ENCODE results near the gene CLCC1. TPM values are rescaled to one million over a fixed set of nuclear protein-coding genes. Genes with fewer than 3 reads are reported as not detected.

CLCC1 gene
- total and polyA plus RNA-seq, 2 donors from 2014 or later, result 10.7 to 32.1 TPM

- FAIRE-seq, result no peak
- H3K9ac ChIP-seq (ENCODE audit: low read length in 3 of 3), result no peak overlapping the region
- TF ChIP-seq CTCF (IDR thresholded peaks at IDR 0.05; ENCODE audit: borderline replicate concordance, extremely low read depth, insufficient read depth), result no peak
- H3K4me3 ChIP-seq (ENCODE audit: low read length in 3 of 3), result no peak overlapping the region
- H3K4me1 ChIP-seq (ENCODE audit: control insufficient read depth in 2 of 3, insufficient read depth in 2 of 3, low read depth in 1 of 3, low read length in 3 of 3), result no peaks in the 10 kb centered on the region
- H3K27me3 ChIP-seq (ENCODE audit: control insufficient read depth, insufficient read depth, low read length), result no peaks in the 10 kb centered on the region
- no peak overlapping the region for H3K27ac ChIP-seq (ENCODE audit: low read depth in 2 of 2, low read length in 2 of 2)
- intact Hi-C loops (cut with DNase I), result no loop called here
- DNase-seq, result no peak
- no peaks in the 10 kb centered on the region for H3K9me3 ChIP-seq (ENCODE audit: control insufficient read depth in 2 of 3, insufficient read depth in 1 of 3, low read length in 3 of 3)
- H3K36me3 ChIP-seq (ENCODE audit: control insufficient read depth in 2 of 3, insufficient read depth in 3 of 3, low read length in 3 of 3), result peaks cover 2 to 21% (median 3%) of the 10 kb centered on the region in 3 donors
These were observed 37.4 kb downstream of the CLCC1 start for GRCh38 chr1:108925920-108926319.

GRCh38 chr1:108916788-108917187 lies 46.5 kb downstream of the CLCC1 start:
- Histone ChIP-seq H3K4me1 (ENCODE audit: control insufficient read depth in 2 of 3, insufficient read depth in 2 of 3, low read depth in 1 of 3, low read length in 3 of 3) (no peaks in the 10 kb centered on the region), H3K27ac (ENCODE audit: low read depth in 2 of 2, low read length in 2 of 2) (no peak overlapping the region), H3K9me3 (ENCODE audit: control insufficient read depth in 2 of 3, insufficient read depth in 1 of 3, low read length in 3 of 3) (no peaks in the 10 kb centered on the region), H3K4me3 (ENCODE audit: low read length in 3 of 3) (no peak overlapping the region), H3K36me3 (ENCODE audit: control insufficient read depth in 2 of 3, insufficient read depth in 3 of 3, low read length in 3 of 3) (no peaks in the 10 kb centered on the region), H3K9ac (ENCODE audit: low read length in 3 of 3) (no peak overlapping the region), H3K27me3 (ENCODE audit: control insufficient read depth, insufficient read depth, low read length) (no peaks in the 10 kb centered on the region)
- intact Hi-C loops (cut with DNase I), result no loop called here
- TF ChIP-seq CTCF (IDR thresholded peaks at IDR 0.05; ENCODE audit: borderline replicate concordance, extremely low read depth, insufficient read depth), result no peak
- no peak for FAIRE-seq
- DNase-seq, result no peak

Other genes with a start within 250 kb of the CLCC1 start
- gene STXBP3, start 216.8 kb downstream of the CLCC1 start, total RNA-seq, result 61.4 TPM
- 26.0 TPM for gene STXBP3, start 216.8 kb downstream of the CLCC1 start, polyA plus RNA-seq (ENCODE audit: insufficient read depth, low read depth, low replicate concordance)
- not detected for gene AKNAD1, start 106.4 kb downstream of the CLCC1 start, total RNA-seq
- not detected for gene AKNAD1, start 106.4 kb downstream of the CLCC1 start, polyA plus RNA-seq (ENCODE audit: insufficient read depth, low read depth, low replicate concordance)
- gene GPSM2, start 86.5 kb downstream of the CLCC1 start, total RNA-seq, result 3.1 TPM
- gene GPSM2, start 86.5 kb downstream of the CLCC1 start, polyA plus RNA-seq (ENCODE audit: insufficient read depth, low read depth, low replicate concordance), result 2.2 TPM
- 15.8 TPM for gene WDR47, start 78.6 kb upstream of the CLCC1 start, total RNA-seq
- gene WDR47, start 78.6 kb upstream of the CLCC1 start, polyA plus RNA-seq (ENCODE audit: insufficient read depth, low read depth, low replicate concordance), result 5.1 TPM
- 39.8 TPM for gene TAF13, start 112.5 kb upstream of the CLCC1 start, total RNA-seq
- gene TAF13, start 112.5 kb upstream of the CLCC1 start, polyA plus RNA-seq (ENCODE audit: insufficient read depth, low read depth, low replicate concordance), result 35.4 TPM
- gene TMEM167B, start 127.3 kb upstream of the CLCC1 start, total RNA-seq, result 39.4 TPM
- gene TMEM167B, start 127.3 kb upstream of the CLCC1 start, polyA plus RNA-seq (ENCODE audit: insufficient read depth, low read depth, low replicate concordance), result 24.7 TPM
- gene ELAPOR1, start 150.6 kb upstream of the CLCC1 start, total RNA-seq, result 1.3 TPM
- gene ELAPOR1, start 150.6 kb upstream of the CLCC1 start, polyA plus RNA-seq (ENCODE audit: insufficient read depth, low read depth, low replicate concordance), result 0.28 TPM

Measured in kidney (tissue), 14 donors.